ENCODE results near the gene LRPAP1. TPM values are rescaled to one million over a fixed set of nuclear protein-coding genes. Genes with fewer than 3 reads are reported as not detected.
"Not testable (repeated sequence)": the region's sequence is repeated elsewhere in the genome, so short reads cannot be mapped to it uniquely, and the experiment has no call there.

LRPAP1 gene
- 105 and 131 TPM in 2 replicates for total RNA-seq (2014; rRNA removed; shearing (Covaris generic))

- DNase-seq (ENCODE audit: low spot score): peak; percentile 94
- in situ Hi-C loops (cut with HindIII; ENCODE audit: low sequenced_read_pairs): no loop called here
Measured at GRCh38 chr4:3531879-3532750, at the start of gene LRPAP1. TSS of gene LRPAP1 (minus strand) at chr4:3532422. CDS start at chr4:3532412, 10 bp downstream.

GRCh38 chr4:3581334-3582090, 49.3 kb upstream of the LRPAP1 start:
- in situ Hi-C loops (cut with HindIII; ENCODE audit: low sequenced_read_pairs); DNase-seq (ENCODE audit: low spot score): not testable (repeated sequence)

GRCh38 chr4:3580859-3581258, 48.6 kb upstream of the LRPAP1 start:
- in situ Hi-C loops (cut with HindIII; ENCODE audit: low sequenced_read_pairs): not testable (repeated sequence)
- peak; percentile 61 for DNase-seq (ENCODE audit: low spot score)

GRCh38 chr4:3578527-3579144, 46.4 kb upstream of the LRPAP1 start:
- in situ Hi-C loops (cut with HindIII; ENCODE audit: low sequenced_read_pairs); DNase-seq (ENCODE audit: low spot score): not testable (repeated sequence)

GRCh38 chr4:3578052-3578451, 45.8 kb upstream of the LRPAP1 start:
- DNase-seq (ENCODE audit: low spot score); in situ Hi-C loops (cut with HindIII; ENCODE audit: low sequenced_read_pairs): not testable (repeated sequence)

GRCh38 chr4:3577208-3577892, 45.1 kb upstream of the LRPAP1 start:
- DNase-seq (ENCODE audit: low spot score); in situ Hi-C loops (cut with HindIII; ENCODE audit: low sequenced_read_pairs): not testable (repeated sequence)

- DNase-seq (ENCODE audit: low spot score); in situ Hi-C loops (cut with HindIII; ENCODE audit: low sequenced_read_pairs): not testable (repeated sequence)
Measured at GRCh38 chr4:3576533-3577207, 44.4 kb upstream of the LRPAP1 start.

GRCh38 chr4:3575426-3576369, 43.5 kb upstream of the LRPAP1 start:
- DNase-seq (ENCODE audit: low spot score); in situ Hi-C loops (cut with HindIII; ENCODE audit: low sequenced_read_pairs): not testable (repeated sequence)

- peak; percentile 76 for DNase-seq (ENCODE audit: low spot score)
- in situ Hi-C loops (cut with HindIII; ENCODE audit: low sequenced_read_pairs): not testable (repeated sequence)
Measured at GRCh38 chr4:3574865-3575264, 42.6 kb upstream of the LRPAP1 start.

GRCh38 chr4:3574346-3574745, 42.1 kb upstream of the LRPAP1 start:
- in situ Hi-C loops (cut with HindIII; ENCODE audit: low sequenced_read_pairs): not testable (repeated sequence)

GRCh38 chr4:3573131-3573530, 40.9 kb upstream of the LRPAP1 start:
- in situ Hi-C loops (cut with HindIII; ENCODE audit: low sequenced_read_pairs): no loop called here

More at GRCh38 chr4:3574346-3574745, 42.1 kb upstream of the LRPAP1 start:
- peak; percentile 11 for DNase-seq (ENCODE audit: low spot score)

GRCh38 chr4:3572363-3572762, 40.1 kb upstream of the LRPAP1 start:
- in situ Hi-C loops (cut with HindIII; ENCODE audit: low sequenced_read_pairs): no loop called here
- no peak for DNase-seq (ENCODE audit: low spot score)

More at GRCh38 chr4:3573131-3573530, 40.9 kb upstream of the LRPAP1 start:
- DNase-seq (ENCODE audit: low spot score): no peak

GRCh38 chr4:3571921-3572320, 39.7 kb upstream of the LRPAP1 start:
- DNase-seq (ENCODE audit: low spot score): no peak
- in situ Hi-C loops (cut with HindIII; ENCODE audit: low sequenced_read_pairs): no loop called here

GRCh38 chr4:3570923-3571322, 38.7 kb upstream of the LRPAP1 start:
- DNase-seq (ENCODE audit: low spot score); in situ Hi-C loops (cut with HindIII; ENCODE audit: low sequenced_read_pairs): not testable (repeated sequence)

- in situ Hi-C loops (cut with HindIII; ENCODE audit: low sequenced_read_pairs); DNase-seq (ENCODE audit: low spot score): not testable (repeated sequence)
Measured at GRCh38 chr4:3569611-3570010, 37.4 kb upstream of the LRPAP1 start.

- DNase-seq (ENCODE audit: low spot score); in situ Hi-C loops (cut with HindIII; ENCODE audit: low sequenced_read_pairs): not testable (repeated sequence)
Measured at GRCh38 chr4:3566701-3567100, 34.5 kb upstream of the LRPAP1 start.

- DNase-seq (ENCODE audit: low spot score); in situ Hi-C loops (cut with HindIII; ENCODE audit: low sequenced_read_pairs): not testable (repeated sequence)
Measured at GRCh38 chr4:3566301-3566700, 34.1 kb upstream of the LRPAP1 start.

All from G401 (cell line).